ENCODE results near the gene HEXIM1.

GRCh38 chr17:45117334-45117733 lies 30.9 kb upstream of the HEXIM1 start:
- TF ChIP-seq POLR2AphosphoS5 (IDR thresholded peaks at IDR 0.05) = no peak
- no peak for TF ChIP-seq CTCF (IDR thresholded peaks at IDR 0.05)
- TF ChIP-seq POLR2A (IDR thresholded peaks at IDR 0.05) = no peak

Measured in prostate gland (tissue), 2 donors.